Measurements from ENCODE around the gene PDCD4. TPM values are rescaled to one million over a fixed set of nuclear protein-coding genes. Genes with fewer than 3 reads are reported as not detected.

The PDCD4 gene
- total and polyA plus RNA-seq, 2 donors (not counting 3 experiments of a cell fraction or from before 2014, with no cell fraction given): 14.4 to 47.9 TPM

GRCh38 chr10:110852255-110852896 lies 19.4 kb upstream of the PDCD4 start:
- Histone ChIP-seq H4K20me1 (replicated peaks; ENCODE audit: control insufficient read depth, extremely low read depth, insufficient read depth, low read length) (no peaks in the 10 kb centered on the region), H3K36me3 (ENCODE audit: control insufficient read depth in 2 of 2, extremely low read depth in 1 of 2, insufficient read depth in 2 of 2, low read length in 2 of 2) (no peaks in the 10 kb centered on the region), H3K27ac (ENCODE audit: insufficient read depth, low read depth, low read length) (no peak overlapping the region), H2AFZ (ENCODE audit: low read depth, low read length) (no peak overlapping the region), H3K9me1 (replicated peaks; ENCODE audit: control insufficient read depth, extremely low read depth, insufficient read depth, low read length) (no peaks in the 10 kb centered on the region), H3K79me2 (ENCODE audit: control insufficient read depth, insufficient read depth, low read length) (no peaks in the 10 kb centered on the region), H3K4me2 (ENCODE audit: insufficient read depth, low read length) (no peak overlapping the region), H3K4me1 (ENCODE audit: control insufficient read depth, extremely low read depth, insufficient read depth, low read length) (no peaks in the 10 kb centered on the region), H3K9me3 (replicated peaks; ENCODE audit: control insufficient read depth, insufficient read depth, low read length) (no peaks in the 10 kb centered on the region), H3K9ac (replicated peaks; ENCODE audit: extremely low read depth, insufficient read depth, low read length) (no peak overlapping the region), H3K4me3 (replicated peaks in 1 of 3; ENCODE audit: insufficient read depth in 1 of 3, low read depth in 1 of 3, low read length in 3 of 3) (no peak overlapping the region), H3K27me3 (ENCODE audit: control insufficient read depth in 2 of 2, insufficient read depth in 2 of 2, low read length in 2 of 2) (peaks cover 2 to 6% of the 10 kb centered on the region in 2 experiments)
- ChIA-PET CTCF (interaction anchor here (1.1 to 1.5 kb wide), 5 partner anchors 11 to 1285 kb away, joined by 3 to 4 read pairs (median 3); no protein-coding TSS in a partner anchor), POLR2A (no interaction called here)
- intact Hi-C loops (cut with micrococcal nuclease): no loop called here
- dilution Hi-C loops (cut with MboI; ENCODE audit: extremely low pct_ligation_motif_present, low sequenced_read_pairs): no loop called here
- TF ChIP-seq CTCF (IDR thresholded peaks at IDR 0.05; ENCODE audit: extremely low read depth in 1 of 2, insufficient read depth in 1 of 2, low read depth in 1 of 2, low read length in 2 of 2) (no peak), JUN (IDR thresholded peaks at IDR 0.05; ENCODE audit: borderline replicate concordance, insufficient read depth, insufficient read length, low read depth) (no peak), EZH2 (IDR thresholded peaks at IDR 0.05; ENCODE audit: borderline replicate concordance, low read depth, low read length, severe bottlenecking) (no peak), POLR2A (IDR thresholded peaks at IDR 0.05; ENCODE audit: low read depth, low read length) (no peak), GATA2 (IDR thresholded peaks at IDR 0.05; ENCODE audit: insufficient read depth, insufficient read length, low read depth, low read length) (no peak), MAX (IDR thresholded peaks at IDR 0.05; ENCODE audit: insufficient read depth, insufficient read length) (no peak), FOS (IDR thresholded peaks at IDR 0.05; ENCODE audit: borderline replicate concordance, insufficient read depth, low read length) (no peak)
- FAIRE-seq (no peak), DNase-seq (ENCODE audit: low read depth, low spot score) (no peak)
- BruUV-seq (replicated peaks): no TSS peak

Measured in endothelial cell of umbilical vein (primary cell).